Lower leg skin (tissue), 4 donors: Measurements from ENCODE around the gene ZNF444. TPM values are rescaled to one million over a fixed set of nuclear protein-coding genes. Genes with fewer than 3 reads are reported as not detected.
A peak's percentile ranks its signal among the peaks of the same experiment; 100 is the strongest.

Experiments used
- DNase-seq, 2 donors: peaks; one replicate each; pipeline ENCODE4 v3.0.0-alpha.2; 2019; ENCODE audit warnings: low spot score in 2 of 2
- H3K4me3 ChIP-seq: fragments of 200-600 bp; sonication (generic); 2 replicates; pipeline ENCODE4 v1.5.1; 2017; ENCODE audit warnings: mild to moderate bottlenecking, low read depth; ENCODE audit not compliant: poor library complexity, severe bottlenecking
- POLR2A ChIP-seq, 2 donors: fragments of 450-650 bp; IDR thresholded peaks; one replicate each; pipeline ENCODE4 v1.6.1; 2016 to 2017; ENCODE audit warnings: antibody characterized with exemption in 2 of 2, mild to moderate bottlenecking in 1 of 2, moderate library complexity in 1 of 2
- WGBS, 2 donors: methylation state at CpG; one replicate each; pipeline ENCODE4 v1.1.5; 2018; 5-methylcytosine and 5-hydroxymethylcytosine counted together
- intact Hi-C: fragments of 100-400 bp; cut with DNase I; formaldehyde crosslinking; loops from one replicate; pipeline ENCODE4 v1.15.0; 2023; ENCODE audit warnings: low total_unique reads
- total RNA-seq, 4 donors: library from RNA; depleted of rRNA; stranded (reverse); fragments of >200 nt; gene quantifications; one replicate each; pipeline ENCODE4 v1.1.0, GENCODE V29; 2016
- TF ChIP-seq, protein P1 (sequence below), 3 donors: fragments of 450-650 bp; IDR thresholded peaks; one replicate each; pipeline ENCODE4 v1.5.1; 2016; ENCODE audit warnings: antibody characterized with exemption in 3 of 3, mild to moderate bottlenecking in 3 of 3, moderate library complexity in 2 of 3

The ZNF444 gene
- total RNA-seq, 4 donors from 2014 or later = 22.1 to 39.5 (median 30.6) TPM

DNA sequence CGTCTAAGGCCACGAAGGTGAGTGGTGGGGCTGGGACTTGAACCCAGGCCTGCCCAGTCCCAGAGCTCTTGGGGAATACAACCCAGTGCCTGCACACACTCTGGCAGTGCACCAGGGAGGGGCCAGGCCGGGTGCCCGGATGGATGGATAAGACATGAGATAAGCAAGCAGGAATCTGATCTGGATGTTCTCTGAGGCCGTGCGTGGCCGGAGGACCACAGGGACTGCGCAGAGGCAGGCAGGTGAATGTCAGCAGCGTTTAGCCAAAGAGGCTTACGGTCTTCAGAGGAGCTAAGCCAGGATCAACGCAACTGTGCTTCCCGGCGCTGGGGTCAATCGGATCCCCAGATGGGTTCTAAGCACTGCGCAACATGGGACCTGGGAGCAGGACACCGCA is 21.5 kb upstream of the ZNF444 start:
- intact Hi-C loops = no loop called here
- no peak for TF ChIP-seq POLR2A (IDR thresholded peaks at IDR 0.05)
- 26 to 28% methylated on average over 12 to 16 of the region's 16 CpGs for WGBS, 2 donors
- no peak overlapping the region for H3K4me3 ChIP-seq
- DNase-seq = peak in 1 of 2 donors; percentile 89

- DNase-seq = no peak
- TF ChIP-seq POLR2A (IDR thresholded peaks at IDR 0.05) = no peak
- TF ChIP-seq, protein P1, sequence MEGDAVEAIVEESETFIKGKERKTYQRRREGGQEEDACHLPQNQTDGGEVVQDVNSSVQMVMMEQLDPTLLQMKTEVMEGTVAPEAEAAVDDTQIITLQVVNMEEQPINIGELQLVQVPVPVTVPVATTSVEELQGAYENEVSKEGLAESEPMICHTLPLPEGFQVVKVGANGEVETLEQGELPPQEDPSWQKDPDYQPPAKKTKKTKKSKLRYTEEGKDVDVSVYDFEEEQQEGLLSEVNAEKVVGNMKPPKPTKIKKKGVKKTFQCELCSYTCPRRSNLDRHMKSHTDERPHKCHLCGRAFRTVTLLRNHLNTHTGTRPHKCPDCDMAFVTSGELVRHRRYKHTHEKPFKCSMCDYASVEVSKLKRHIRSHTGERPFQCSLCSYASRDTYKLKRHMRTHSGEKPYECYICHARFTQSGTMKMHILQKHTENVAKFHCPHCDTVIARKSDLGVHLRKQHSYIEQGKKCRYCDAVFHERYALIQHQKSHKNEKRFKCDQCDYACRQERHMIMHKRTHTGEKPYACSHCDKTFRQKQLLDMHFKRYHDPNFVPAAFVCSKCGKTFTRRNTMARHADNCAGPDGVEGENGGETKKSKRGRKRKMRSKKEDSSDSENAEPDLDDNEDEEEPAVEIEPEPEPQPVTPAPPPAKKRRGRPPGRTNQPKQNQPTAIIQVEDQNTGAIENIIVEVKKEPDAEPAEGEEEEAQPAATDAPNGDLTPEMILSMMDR (IDR thresholded peaks at IDR 0.05) = no peak
- WGBS, 2 donors = 20 to 23% methylated on average over 6 to 8 of the region's 8 CpGs
- H3K4me3 ChIP-seq = peak overlapping the region; percentile 56
- intact Hi-C loops = no loop called here
Measured at GRCh38 chr19:56120002-56120370, 21.1 kb upstream of the ZNF444 start.

DNA sequence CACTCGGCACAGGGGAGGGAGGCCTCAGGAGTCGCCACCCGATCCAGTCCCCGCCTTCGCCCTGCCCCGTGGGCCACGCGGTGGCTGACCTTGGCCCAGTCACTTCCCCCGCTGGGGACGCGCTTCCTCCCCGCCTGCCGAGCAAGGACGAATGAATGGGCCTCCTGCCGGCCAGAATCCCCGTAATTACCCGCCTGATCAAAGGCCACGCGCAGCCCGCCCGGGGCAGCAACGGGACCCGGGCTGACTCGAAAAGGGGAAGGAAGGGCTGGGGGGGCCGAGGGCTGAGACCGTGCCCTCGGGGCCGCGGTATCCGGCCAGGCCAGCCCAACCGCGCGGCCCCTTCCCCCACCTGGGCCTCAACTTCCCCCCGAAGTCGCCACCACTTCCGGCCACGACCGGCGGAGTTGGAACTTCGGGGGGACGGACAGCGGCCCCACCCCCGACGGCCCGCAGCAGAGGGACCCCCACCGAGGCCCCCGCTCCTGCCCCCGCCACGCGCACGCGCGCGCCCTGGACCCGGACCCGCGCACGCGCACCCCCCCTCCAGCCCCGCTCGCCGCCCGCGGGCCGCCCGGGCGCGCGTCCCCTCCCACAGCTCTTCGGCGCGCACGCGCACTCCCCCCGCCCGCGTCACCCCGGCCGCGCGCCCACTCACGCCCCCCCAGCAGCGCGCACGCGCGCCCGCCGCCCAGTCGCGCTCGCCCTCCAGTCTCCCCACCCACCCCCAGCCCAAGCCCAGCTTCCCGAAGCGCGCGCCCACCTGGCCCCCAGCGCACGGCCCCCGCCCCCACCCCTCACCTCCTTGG is 20.5 kb upstream of the ZNF444 start:
- WGBS, 2 donors = 0% methylated on average over 2 to 26 of the region's 99 CpGs
- TF ChIP-seq, protein P1 (IDR thresholded peaks at IDR 0.05) = no peak
- no peak for TF ChIP-seq POLR2A (IDR thresholded peaks at IDR 0.05)
- DNase-seq = peak; percentile 56 to 92
- peak overlapping the region; percentile 56 for H3K4me3 ChIP-seq
- intact Hi-C loops = no loop called here

- peak within 1 kb of the TSS; percentile 56 for H3K4me3 ChIP-seq
- TF ChIP-seq, protein P1 (IDR thresholded peaks at IDR 0.05) = no peak
- no peak for TF ChIP-seq POLR2A (IDR thresholded peaks at IDR 0.05)
- WGBS, 2 donors = 8 to 9% methylated on average over 38 to 47 of the region's 74 CpGs
- intact Hi-C loops = no loop called here
- peak; percentile 97 to 99 for DNase-seq
Measured at GRCh38 chr19:56121180-56122167, 19.6 kb upstream of the ZNF444 start, which contains the start of gene ZNF787. ZNF787 (minus strand) TSS chr19:56121295; CDS start chr19:56103217, 18,078 bp downstream.

DNA sequence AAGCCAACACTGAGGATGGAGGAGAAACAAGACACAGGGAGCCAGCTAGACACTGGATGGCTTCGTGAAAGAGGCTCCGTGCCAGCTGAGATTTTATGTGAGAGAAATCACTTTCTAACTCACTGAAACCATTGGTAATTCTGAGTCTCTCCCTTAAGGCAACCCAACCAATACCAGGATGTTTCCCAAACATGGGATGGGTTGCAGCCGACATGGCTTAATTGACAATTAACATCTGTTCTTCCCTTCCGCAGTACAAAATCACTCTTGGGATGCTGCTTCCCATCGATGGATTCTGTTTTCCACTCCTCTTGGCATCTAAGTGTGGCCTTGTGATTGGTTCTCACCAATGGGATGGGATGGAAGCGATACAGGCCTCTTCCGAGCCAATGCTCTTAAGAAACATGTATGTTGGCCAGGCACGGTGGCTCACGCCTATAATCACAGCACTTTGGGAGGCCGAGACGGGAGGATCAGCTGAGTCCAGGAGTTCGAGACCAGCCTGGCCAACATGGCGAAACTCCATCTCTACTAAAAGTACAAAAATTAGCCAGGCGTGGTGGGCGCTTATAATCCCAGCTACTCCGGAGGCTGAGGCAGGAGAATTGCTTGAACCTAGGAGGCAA is 17.7 kb upstream of the ZNF444 start:
- no peak overlapping the region for H3K4me3 ChIP-seq
- DNase-seq = no peak
- TF ChIP-seq POLR2A (IDR thresholded peaks at IDR 0.05) = no peak
- TF ChIP-seq, protein P1 (IDR thresholded peaks at IDR 0.05) = no peak
- intact Hi-C loops = no loop called here
- whole genome bisulfite sequencing, 2 donors = 87 to 90% methylated on average over 16 of the region's 16 CpGs
